H1 (cell line): Measurements from ENCODE around the gene GALNT12. TPM values are rescaled to one million over a fixed set of nuclear protein-coding genes. Genes with fewer than 3 reads are reported as not detected.

Source experiments
- ATF3 ChIP-seq: IDR thresholded peaks from 2 replicates; pipeline ENCODE4 v1.6.1; 2011; ENCODE audit warnings: low read depth, mild to moderate bottlenecking, low read length; ENCODE audit not compliant: insufficient read depth
- BCL11A ChIP-seq, 2 experiments: IDR thresholded peaks; one replicate each; pipeline ENCODE4 v1.6.1; 2011; ENCODE audit warnings: low read depth in 2 of 2, low read length in 2 of 2, mild to moderate bottlenecking in 2 of 2
- CHD7 ChIP-seq: fragments of 300-600 bp; sonication (generic); IDR thresholded peaks from 2 replicates; pipeline ENCODE4 v1.7.1; 2012; ENCODE audit warnings: low read length, moderate library complexity, mild to moderate bottlenecking, inconsistent platforms; ENCODE audit not compliant: insufficient replicate concordance
- EZH2 ChIP-seq: fragments of 200-600 bp; sonication (generic); IDR thresholded peaks from 2 replicates; pipeline ENCODE4 v1.7.1; 2012; ENCODE audit warnings: low read depth, mild to moderate bottlenecking, moderate library complexity, low read length, inconsistent platforms; ENCODE audit not compliant: severe bottlenecking
- GABPA ChIP-seq: IDR thresholded peaks from 2 replicates; pipeline ENCODE4 v1.6.1; 2011; ENCODE audit warnings: mild to moderate bottlenecking, low read length, moderate library complexity, borderline replicate concordance; ENCODE audit not compliant: insufficient read depth
- HDAC2 ChIP-seq, 2 experiments: fragments of 300-600 bp in 1 of 2; sonication (generic) in 1 of 2; IDR thresholded peaks; 2 replicates each; pipeline ENCODE4 v1.6.1; 2011 to 2012; ENCODE audit warnings: low read depth in 2 of 2, low read length in 2 of 2, mild to moderate bottlenecking in 2 of 2, moderate library complexity in 2 of 2, borderline replicate concordance in 1 of 2, inconsistent platforms in 1 of 2
- RNF2 ChIP-seq: fragments of 200-900, 300-1000 bp; sonication (generic); IDR thresholded peaks from 2 replicates; pipeline ENCODE4 v1.7.1; 2016; ENCODE audit warnings: borderline replicate concordance, low read depth, mild to moderate bottlenecking, antibody characterized with exemption, low read length; ENCODE audit not compliant: poor library complexity, severe bottlenecking; ENCODE audit errors: missing control alignments
- TCF12 ChIP-seq: IDR thresholded peaks from 2 replicates; pipeline ENCODE4 v1.6.1; 2011; ENCODE audit warnings: low read depth, mild to moderate bottlenecking, low read length
- polyA plus RNA-seq, 7 experiments: library from polyadenylated mRNA; depleted of rRNA in 3 of 7; stranded (reverse) in 5 of 7; unstranded in 2 of 7; fragments of >200 nt in 5 of 7; fragments of 200-250 nt in 2 of 7; gene quantifications; 1 replicate in 5 of 7; 2 replicates in 1 of 7; 4 replicates in 1 of 7; pipeline versions ENCODE4 v1.2.1 to v1.2.3, GENCODE V29; 2011 to 2013; ENCODE audit warnings: missing spikeins in 2 of 7, mixed read lengths in 2 of 7
- total RNA-seq: library from RNA; stranded (reverse); fragmentation: NEBNext Ultra II Directional; extraction: Animal tissue kit (Norgen Biotek cat#: 25700); gene quantifications from 2 replicates; pipeline ENCODE4 v1.2.1, GENCODE V29; 2021

GALNT12 gene
- total and polyA plus RNA-seq, 2 of the 8 experiments (the other 6 are each of a cell fraction or from before 2014, with no cell fraction given), result 16.2 to 19.6 TPM

- TF ChIP-seq BCL11A (IDR thresholded peaks at IDR 0.05; ENCODE audit: low read depth in 2 of 2, low read length in 2 of 2) (no peak), TCF12 (no peak), ATF3 (no peak), RNF2 (no peak), HDAC2 (IDR thresholded peaks at IDR 0.05; ENCODE audit: borderline replicate concordance in 1 of 2, low read depth in 2 of 2, low read length in 2 of 2) (no peak), GABPA (no peak), EZH2 (no peak), CHD7 (no peak)
Observed at GRCh38 chr9:98806394-98807035, 955 bp upstream of the GALNT12 start (continued).
